ENCODE data around the gene FRMD4B. TPM values are rescaled to one million over a fixed set of nuclear protein-coding genes. Genes with fewer than 3 reads are reported as not detected.

FRMD4B gene
- total RNA-seq, 1 experiment from 2014 or later: 0.90 TPM

GRCh38 chr3:69370156-69370883 lies 15.6 kb downstream of the FRMD4B start:
- BruUV-seq (replicated peaks): no TSS peak
- H3K27me3 ChIP-seq (ENCODE audit: control insufficient read depth, insufficient read depth, low read length): no peaks in the 10 kb centered on the region
- ChIA-PET POLR2A (no interaction called here), CTCF (no interaction called here)
- no peak overlapping the region for H3K27ac ChIP-seq (ENCODE audit: low read length)
- intact Hi-C loops (cut with micrococcal nuclease; ENCODE audit: unreplicated experiment) (no loop called here), in situ Hi-C loops (cut with HindIII; ENCODE audit: low pct_unique_long_range_greater_than_20kb, low sequenced_read_pairs) (no loop called here)
- no peak overlapping the region for H3K4me3 ChIP-seq (ENCODE audit: low read depth in 2 of 2, low read length in 2 of 2)
- no peak for TF ChIP-seq POLR2AphosphoS5 (IDR thresholded peaks at IDR 0.05; ENCODE audit: low read depth, low read length)
- no peak for TF ChIP-seq REST (IDR thresholded peaks at IDR 0.05; ENCODE audit: insufficient read depth in 1 of 2, low read depth in 2 of 2, low read length in 1 of 2)
- no peak for TF ChIP-seq TCF7L2 (IDR thresholded peaks at IDR 0.05; ENCODE audit: low read depth, low read length)
- TF ChIP-seq SIN3A (IDR thresholded peaks at IDR 0.05; ENCODE audit: borderline replicate concordance, insufficient read depth, low read depth, low read length): no peak
- TF ChIP-seq CTCF (IDR thresholded peaks at IDR 0.05): no peak
- H3K36me3 ChIP-seq (ENCODE audit: control insufficient read depth, insufficient read depth, low read length): no peaks in the 10 kb centered on the region
- ATAC-seq: no peak
- no peak for DNase-seq (ENCODE audit: low read depth, low spot score)
- H3K9me3 ChIP-seq (ENCODE audit: control insufficient read depth, insufficient read depth, low read depth, low read length): no peaks in the 10 kb centered on the region
- H3K4me1 ChIP-seq (ENCODE audit: control insufficient read depth, insufficient read depth, low read length): no peaks in the 10 kb centered on the region

GRCh38 chr3:69368129-69368741 lies 17.7 kb downstream of the FRMD4B start:
- ChIA-PET POLR2A (no interaction called here), CTCF (no interaction called here)
- in situ Hi-C loops (cut with HindIII; ENCODE audit: low pct_unique_long_range_greater_than_20kb, low sequenced_read_pairs): no loop called here
- no peaks in the 10 kb centered on the region for H3K27me3 ChIP-seq (ENCODE audit: control insufficient read depth, insufficient read depth, low read length)
- TF ChIP-seq CTCF (IDR thresholded peaks at IDR 0.05) (no peak), REST (IDR thresholded peaks at IDR 0.05; ENCODE audit: insufficient read depth in 1 of 2, low read depth in 2 of 2, low read length in 1 of 2) (no peak), TCF7L2 (IDR thresholded peaks at IDR 0.05; ENCODE audit: low read depth, low read length) (no peak), POLR2AphosphoS5 (IDR thresholded peaks at IDR 0.05; ENCODE audit: low read depth, low read length) (no peak), SIN3A (IDR thresholded peaks at IDR 0.05; ENCODE audit: borderline replicate concordance, insufficient read depth, low read depth, low read length) (no peak)
- BruUV-seq (replicated peaks): no TSS peak
- H3K36me3 ChIP-seq (ENCODE audit: control insufficient read depth, insufficient read depth, low read length): no peaks in the 10 kb centered on the region
- no peak overlapping the region for H3K27ac ChIP-seq (ENCODE audit: low read length)
- DNase-seq (ENCODE audit: low read depth, low spot score) (no peak), ATAC-seq (no peak)
- H3K4me1 ChIP-seq (ENCODE audit: control insufficient read depth, insufficient read depth, low read length): no peaks in the 10 kb centered on the region
- H3K9me3 ChIP-seq (ENCODE audit: control insufficient read depth, insufficient read depth, low read depth, low read length): no peaks in the 10 kb centered on the region
- no peak overlapping the region for H3K4me3 ChIP-seq (ENCODE audit: low read depth in 2 of 2, low read length in 2 of 2)
- intact Hi-C loops (cut with micrococcal nuclease; ENCODE audit: unreplicated experiment): no loop called here
